Mesenchymal stem cell (in vitro differentiated cells and primary cell): ENCODE results near the gene LRCOL1.

ENCODE experiments used
- DNase-seq: peaks from one replicate; pipeline ENCODE4 v3.0.0-alpha.2; 2013
- H2AFZ ChIP-seq: one replicate; pipeline ENCODE4 v1.6.1; 2013; ENCODE audit warnings: low read depth, mild to moderate bottlenecking, control low read depth, inconsistent platforms, low read length, moderate library complexity
- H2AK5ac ChIP-seq: 2 replicates; pipeline ENCODE4 v1.6.1; 2013; ENCODE audit warnings: low read length, moderate library complexity, mild to moderate bottlenecking, inconsistent platforms; ENCODE audit not compliant: severe bottlenecking
- H2BK120ac ChIP-seq: one replicate; pipeline ENCODE4 v1.6.1; 2013; ENCODE audit warnings: low read depth, mild to moderate bottlenecking, inconsistent platforms, low read length, moderate library complexity
- H2BK12ac ChIP-seq, 2 experiments: one replicate each; pipeline ENCODE4 v1.6.1; 2013; ENCODE audit warnings: inconsistent platforms in 2 of 2, low read length in 2 of 2, mild to moderate bottlenecking in 2 of 2, moderate library complexity in 2 of 2, control low read depth in 1 of 2
- H2BK15ac ChIP-seq: one replicate; pipeline ENCODE4 v1.6.1; 2013; ENCODE audit warnings: mild to moderate bottlenecking, low read depth, inconsistent platforms; ENCODE audit not compliant: poor library complexity, severe bottlenecking
- H2BK5ac ChIP-seq: 2 replicates; pipeline ENCODE4 v1.6.1; 2013; ENCODE audit warnings: low read depth, mild to moderate bottlenecking, low read length, control low read depth, inconsistent platforms; ENCODE audit not compliant: poor library complexity, severe bottlenecking
- H3K14ac ChIP-seq, 2 experiments: one replicate each; pipeline ENCODE4 v1.6.1; 2013; ENCODE audit warnings: inconsistent platforms in 2 of 2, low read length in 2 of 2, control low read depth in 1 of 2, mild to moderate bottlenecking in 1 of 2, moderate library complexity in 1 of 2
- H3K18ac ChIP-seq, 2 experiments: one replicate each; pipeline ENCODE4 v1.6.1; 2013; ENCODE audit warnings: inconsistent platforms in 2 of 2, low read length in 2 of 2, control low read depth in 1 of 2, low read depth in 1 of 2, mild to moderate bottlenecking in 1 of 2
- H3K23ac ChIP-seq, 2 experiments: one replicate each; pipeline ENCODE4 v1.6.1; 2013; ENCODE audit warnings: inconsistent platforms in 2 of 2, low read length in 2 of 2, mild to moderate bottlenecking in 2 of 2, moderate library complexity in 2 of 2, control low read depth in 1 of 2
- H3K27ac ChIP-seq: 2 replicates; pipeline ENCODE4 v1.5.1; 2013; ENCODE audit warnings: mild to moderate bottlenecking, moderate library complexity, low read length, control low read depth, inconsistent platforms; ENCODE audit not compliant: poor library complexity, severe bottlenecking
- H3K27me3 ChIP-seq, 2 experiments: 2 replicates each; pipeline versions ENCODE4 v1.6.1 to v1.7.0; 2013; ENCODE audit warnings: low read length in 2 of 2, mild to moderate bottlenecking in 2 of 2, moderate library complexity in 2 of 2, control low read depth in 1 of 2, inconsistent platforms in 1 of 2; ENCODE audit not compliant: control insufficient read depth in 1 of 2, insufficient read depth in 1 of 2
- H3K36me3 ChIP-seq, 2 experiments: 2 replicates each; pipeline versions ENCODE4 v1.6.1 to v1.7.0; 2013; ENCODE audit warnings: low read length in 2 of 2, control low read depth in 1 of 2, inconsistent platforms in 1 of 2, low read depth in 1 of 2, mild to moderate bottlenecking in 1 of 2; ENCODE audit not compliant: insufficient read depth in 2 of 2, control insufficient read depth in 1 of 2
- H3K4ac ChIP-seq, 2 experiments: one replicate each; pipeline ENCODE4 v1.6.1; 2013; ENCODE audit warnings: inconsistent platforms in 2 of 2, low read length in 2 of 2, mild to moderate bottlenecking in 2 of 2, moderate library complexity in 2 of 2, control low read depth in 1 of 2, low read depth in 1 of 2
- H3K4me1 ChIP-seq: 2 replicates; pipeline ENCODE4 v1.6.1; 2013; ENCODE audit warnings: low read depth, low read length, control low read depth; ENCODE audit not compliant: control insufficient read depth, insufficient read depth
- H3K4me2 ChIP-seq: 2 replicates; pipeline ENCODE4 v1.6.1; 2013; ENCODE audit warnings: low read length, mild to moderate bottlenecking, inconsistent platforms; ENCODE audit not compliant: poor library complexity, severe bottlenecking
- H3K4me3 ChIP-seq, 2 experiments: 2 replicates each; pipeline versions ENCODE4 v1.5.1 to v1.7.0; 2013; ENCODE audit warnings: low read length in 2 of 2, mild to moderate bottlenecking in 2 of 2, control low read depth in 1 of 2, low read depth in 1 of 2; ENCODE audit not compliant: insufficient read depth in 1 of 2
- H3K79me1 ChIP-seq: replicated peaks from 2 replicates; pipeline ENCODE4 v1.6.1; 2013; ENCODE audit warnings: mild to moderate bottlenecking, control low read depth, low read length, inconsistent platforms; ENCODE audit not compliant: poor library complexity, severe bottlenecking
- H3K9ac ChIP-seq: 2 replicates; pipeline ENCODE4 v1.7.0; 2013; ENCODE audit warnings: mild to moderate bottlenecking, low read length, moderate library complexity
- H3K9me3 ChIP-seq: 2 replicates; pipeline ENCODE4 v1.7.0; 2013; ENCODE audit warnings: mild to moderate bottlenecking, low read length; ENCODE audit not compliant: control insufficient read depth
- H4K8ac ChIP-seq: one replicate; pipeline ENCODE4 v1.6.1; 2013; ENCODE audit warnings: inconsistent platforms, mild to moderate bottlenecking, low read length, moderate library complexity
- H4K91ac ChIP-seq: one replicate; pipeline ENCODE4 v1.6.1; 2013; ENCODE audit warnings: mild to moderate bottlenecking, low read length, inconsistent platforms
- WGBS: methylation state at CpG from one replicate; pipeline ENCODE4 v1.1.7; 2013; ENCODE audit warnings: mixed read lengths; 5-methylcytosine and 5-hydroxymethylcytosine counted together

LRCOL1 gene

GRCh38 chr12:132593071-132593470, 17.3 kb downstream of the LRCOL1 start:
- H2AK5ac ChIP-seq, result no peak overlapping the region
- H3K27ac ChIP-seq, result no peak overlapping the region
- H3K27me3 ChIP-seq, result peaks cover 7 to 74% of the 10 kb centered on the region in 2 experiments
- no peak overlapping the region for H3K9ac ChIP-seq
- no peak overlapping the region for H2AFZ ChIP-seq
- DNase-seq, result no peak
- H3K79me1 ChIP-seq, result no peaks in the 10 kb centered on the region
- peaks cover 14% of the 10 kb centered on the region for H3K4me1 ChIP-seq
- no peak overlapping the region for H3K4me2 ChIP-seq
- no peak overlapping the region for H3K4me3 ChIP-seq
- H3K23ac ChIP-seq, result no peak overlapping the region
- no peak overlapping the region for H2BK5ac ChIP-seq
- peaks cover 6% of the 10 kb centered on the region for H3K9me3 ChIP-seq
- H3K18ac ChIP-seq, result no peak overlapping the region
- WGBS, result 83% methylated on average over 21 of the region's 21 CpGs
- H4K8ac ChIP-seq, result no peak overlapping the region
- no peak overlapping the region for H4K91ac ChIP-seq
- no peaks in the 10 kb centered on the region for H3K36me3 ChIP-seq
- no peak overlapping the region for H2BK12ac ChIP-seq
- no peak overlapping the region for H2BK120ac ChIP-seq
- no peak overlapping the region for H3K4ac ChIP-seq
- no peak overlapping the region for H3K14ac ChIP-seq
- no peak overlapping the region for H2BK15ac ChIP-seq

GRCh38 chr12:132592282-132592970, 18.0 kb downstream of the LRCOL1 start:
- Histone ChIP-seq H2BK5ac (no peak overlapping the region), H3K14ac (no peak overlapping the region), H3K4me1 (peaks cover 14% of the 10 kb centered on the region), H3K4ac (no peak overlapping the region), H4K8ac (no peak overlapping the region), H3K36me3 (no peaks in the 10 kb centered on the region), H2BK15ac (no peak overlapping the region), H3K9ac (no peak overlapping the region), H2AK5ac (no peak overlapping the region), H2BK12ac (no peak overlapping the region), H4K91ac (no peak overlapping the region), H3K23ac (no peak overlapping the region), H3K4me2 (no peak overlapping the region), H3K4me3 (no peak overlapping the region), H3K79me1 (no peaks in the 10 kb centered on the region), H3K18ac (no peak overlapping the region), H2AFZ (no peak overlapping the region), H2BK120ac (no peak overlapping the region), H3K27me3 (peaks cover 7 to 78% of the 10 kb centered on the region in 2 experiments), H3K27ac (no peak overlapping the region), H3K9me3 (peaks cover 6% of the 10 kb centered on the region)
- 86% methylated on average over 38 of the region's 38 CpGs for WGBS
- no peak for DNase-seq

- Histone ChIP-seq H3K18ac (no peak overlapping the region), H3K23ac (no peak overlapping the region), H3K36me3 (no peaks in the 10 kb centered on the region)
These were observed 19.1 kb downstream of the LRCOL1 start for GRCh38 chr12:132591107-132591935.

More at GRCh38 chr12:132591107-132591935, 19.1 kb downstream of the LRCOL1 start:
- 91% methylated on average over 42 of the region's 45 CpGs for WGBS
- Histone ChIP-seq H3K4me1 (peaks cover 13% of the 10 kb centered on the region), H2BK120ac (no peak overlapping the region), H2BK15ac (no peak overlapping the region), H3K14ac (no peak overlapping the region), H3K27ac (no peak overlapping the region), H4K8ac (no peak overlapping the region), H2BK5ac (no peak overlapping the region), H3K4me3 (no peak overlapping the region), H3K4ac (no peak overlapping the region), H3K9me3 (peaks cover 6% of the 10 kb centered on the region), H3K27me3 (peaks cover 7 to 83% of the 10 kb centered on the region in 2 experiments), H3K4me2 (no peak overlapping the region), H3K79me1 (no peaks in the 10 kb centered on the region), H2AK5ac (no peak overlapping the region), H2AFZ (no peak overlapping the region), H2BK12ac (no peak overlapping the region), H3K9ac (no peak overlapping the region), H4K91ac (no peak overlapping the region)
- no peak for DNase-seq
